OCI-LY7 (cell line): ENCODE results near the gene ABCC8. TPM values are rescaled to one million over a fixed set of nuclear protein-coding genes. Genes with fewer than 3 reads are reported as not detected.

Source experiments
- BruUV-seq: library from RNA; stranded (reverse); fragments of 400-500 nt; replicated peaks from 2 replicates; lab custom pipeline; 2021; lab: Mats Ljungman, UMichigan
- CTCF ChIA-PET: fragments of 300-600 bp; sonication (Branson Sonifier 250); formaldehyde crosslinking; loops from one replicate; lab custom pipeline; 2022; ENCODE audit warnings: antibody characterized with exemption; ENCODE audit not compliant: unreplicated experiment; lab: Charles Lee
- POLR2A ChIA-PET: fragments of 300-600 bp; sonication (Branson Sonifier 250); formaldehyde crosslinking; loops from one replicate; lab custom pipeline; 2022; ENCODE audit warnings: antibody characterized with exemption; lab: Charles Lee
- DNase-seq: peaks from one replicate; pipeline ENCODE4 v3.0.0-alpha.2; 2015; ENCODE audit warnings: low spot score
- H2AFZ ChIP-seq: fragments of 200-600 bp; sonication (generic), shearing (Covaris generic); 2 replicates; pipeline ENCODE4 v1.6.1; 2014; ENCODE audit warnings: mild to moderate bottlenecking, antibody characterized with exemption, low read length, moderate library complexity
- H3K27ac ChIP-seq: fragments of 200-600 bp; sonication (generic); 2 replicates; pipeline ENCODE4 v1.5.1; 2014; ENCODE audit warnings: mixed run types, low read depth, mild to moderate bottlenecking, moderate library complexity, low read length, inconsistent platforms; ENCODE audit not compliant: poor library complexity, severe bottlenecking
- H3K36me3 ChIP-seq: fragments of 200-600 bp; sonication (generic); 2 replicates; pipeline ENCODE4 v1.6.1; 2014; ENCODE audit warnings: mild to moderate bottlenecking, antibody characterized with exemption, low read length, moderate library complexity, mixed read lengths; ENCODE audit not compliant: insufficient read depth
- H3K4me1 ChIP-seq: fragments of 200-600 bp; sonication (generic); 2 replicates; pipeline ENCODE4 v1.5.1; 2014; ENCODE audit warnings: mild to moderate bottlenecking, low read length; ENCODE audit not compliant: insufficient read depth, poor library complexity, severe bottlenecking
- H3K4me2 ChIP-seq: fragments of 200-600 bp; sonication (generic); 2 replicates; pipeline ENCODE4 v1.6.1; 2014; ENCODE audit warnings: mild to moderate bottlenecking, low read length
- H3K4me3 ChIP-seq: fragments of 200-600 bp; sonication (generic); 2 replicates; pipeline ENCODE4 v1.5.1; 2014; ENCODE audit warnings: mild to moderate bottlenecking, low read depth, low read length; ENCODE audit not compliant: poor library complexity, severe bottlenecking
- H3K79me2 ChIP-seq: fragments of 200-600 bp; sonication (generic); 2 replicates; pipeline ENCODE4 v1.6.1; 2016; ENCODE audit warnings: low read depth, mild to moderate bottlenecking, low read length, moderate library complexity, mixed read lengths; ENCODE audit not compliant: insufficient read depth
- H3K9me2 ChIP-seq: fragments of 200-600 bp; sonication (generic); 2 replicates; pipeline ENCODE4 v1.6.1; 2016; ENCODE audit warnings: mild to moderate bottlenecking, low read length, mixed read lengths; ENCODE audit not compliant: insufficient read depth
- H3K9me3 ChIP-seq: fragments of 200-600 bp; sonication (generic); 2 replicates; pipeline ENCODE4 v1.6.1; 2014; ENCODE audit warnings: mild to moderate bottlenecking, mixed run types, low read length, mixed read lengths
- H4K20me1 ChIP-seq: fragments of 200-600 bp; sonication (generic); 2 replicates; pipeline ENCODE4 v1.6.1; 2014; ENCODE audit warnings: mild to moderate bottlenecking, antibody characterized with exemption, low read length, moderate library complexity, mixed read lengths; ENCODE audit not compliant: insufficient read depth
- EZH2phosphoT487 ChIP-seq: fragments of 200-600 bp; sonication (generic); IDR thresholded peaks from 2 replicates; pipeline ENCODE4 v1.6.1; 2018; ENCODE audit warnings: low read depth, borderline replicate concordance, mild to moderate bottlenecking, mixed run types, antibody characterized with exemption, low read length, moderate library complexity, mixed read lengths
- intact Hi-C: fragments of 100-400 bp; cut with micrococcal nuclease; formaldehyde crosslinking; loops from one replicate; pipeline ENCODE4 v1.10.0; 2022; ENCODE audit not compliant: unreplicated experiment
- total RNA-seq, 2 experiments: library from RNA; depleted of rRNA in 1 of 2; stranded (reverse); fragments of >200 nt in 1 of 2; shearing (Covaris generic) in 1 of 2; gene quantifications; 2 replicates each; pipeline ENCODE4 v1.2.3, GENCODE V29; 2014 to 2022
- TF ChIP-seq, protein P1 (sequence below): fragments of 200-600 bp; sonication (generic); conservative IDR thresholded peaks from 2 replicates; pipeline ENCODE4 v1.5.1; 2014; ENCODE audit warnings: mild to moderate bottlenecking, antibody characterized with exemption, low read length, moderate library complexity, mixed read lengths

Gene ABCC8
- total RNA-seq, 2 experiments from 2014 or later = not detected

DNA sequence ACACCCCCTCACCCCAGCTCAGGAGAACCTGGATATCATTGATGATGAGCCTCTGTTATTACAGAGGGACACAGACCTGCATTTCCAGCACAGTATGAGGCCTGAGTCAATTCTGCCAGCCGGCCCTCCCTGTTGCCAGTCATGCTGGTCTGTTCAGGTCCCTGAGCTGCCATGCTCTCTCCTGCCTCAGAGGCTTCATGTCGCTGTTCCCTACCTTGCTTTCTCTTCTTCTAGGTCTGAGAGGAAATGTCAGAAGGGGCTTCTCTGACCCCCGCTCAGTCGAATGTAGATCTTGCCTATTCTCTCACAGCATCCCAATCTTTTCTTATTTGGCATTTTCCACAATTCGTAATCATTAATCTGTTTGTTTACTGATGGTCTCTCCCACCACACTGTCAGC lies 21.8 kb upstream of the ABCC8 start:
- H3K36me3 ChIP-seq = no peaks in the 10 kb centered on the region
- DNase-seq = no peak
- BruUV-seq = no TSS peak

DNA sequence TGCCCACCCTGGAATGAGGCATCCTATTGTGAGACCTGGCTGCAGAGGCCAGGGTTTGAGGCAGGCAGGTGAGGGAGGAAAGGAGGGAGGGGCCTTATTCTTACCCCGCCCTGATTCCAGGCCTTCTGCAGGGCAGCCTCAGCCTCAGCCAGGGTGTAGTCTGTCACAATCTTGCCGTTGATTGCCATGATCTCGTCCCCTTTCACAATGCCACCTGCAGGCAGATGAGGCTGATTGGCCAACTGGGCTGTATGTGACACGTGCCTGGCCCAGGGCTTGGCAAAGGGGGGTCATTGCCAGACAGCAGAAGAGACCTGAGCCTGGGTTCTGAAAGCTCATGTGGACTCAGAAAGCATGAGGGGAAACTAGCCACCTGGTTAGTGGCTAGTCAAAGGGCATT lies 21.4 kb upstream of the ABCC8 start:
- CTCF ChIA-PET = interaction anchor here (1.0 kb wide), 1 partner anchor 31 kb away, joined by 3 read pairs; no protein-coding TSS in a partner anchor
- H3K9me3 ChIP-seq = no peaks in the 10 kb centered on the region
- no peak overlapping the region for H3K27ac ChIP-seq
- POLR2A ChIA-PET = interaction anchor here (0.8 kb wide), 1 partner anchor 222 kb away, joined by 3 read pairs; no protein-coding TSS in a partner anchor
- TF ChIP-seq, protein P1, sequence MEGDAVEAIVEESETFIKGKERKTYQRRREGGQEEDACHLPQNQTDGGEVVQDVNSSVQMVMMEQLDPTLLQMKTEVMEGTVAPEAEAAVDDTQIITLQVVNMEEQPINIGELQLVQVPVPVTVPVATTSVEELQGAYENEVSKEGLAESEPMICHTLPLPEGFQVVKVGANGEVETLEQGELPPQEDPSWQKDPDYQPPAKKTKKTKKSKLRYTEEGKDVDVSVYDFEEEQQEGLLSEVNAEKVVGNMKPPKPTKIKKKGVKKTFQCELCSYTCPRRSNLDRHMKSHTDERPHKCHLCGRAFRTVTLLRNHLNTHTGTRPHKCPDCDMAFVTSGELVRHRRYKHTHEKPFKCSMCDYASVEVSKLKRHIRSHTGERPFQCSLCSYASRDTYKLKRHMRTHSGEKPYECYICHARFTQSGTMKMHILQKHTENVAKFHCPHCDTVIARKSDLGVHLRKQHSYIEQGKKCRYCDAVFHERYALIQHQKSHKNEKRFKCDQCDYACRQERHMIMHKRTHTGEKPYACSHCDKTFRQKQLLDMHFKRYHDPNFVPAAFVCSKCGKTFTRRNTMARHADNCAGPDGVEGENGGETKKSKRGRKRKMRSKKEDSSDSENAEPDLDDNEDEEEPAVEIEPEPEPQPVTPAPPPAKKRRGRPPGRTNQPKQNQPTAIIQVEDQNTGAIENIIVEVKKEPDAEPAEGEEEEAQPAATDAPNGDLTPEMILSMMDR = no peak
- no peaks in the 10 kb centered on the region for H3K4me1 ChIP-seq
- H3K9me2 ChIP-seq = no peaks in the 10 kb centered on the region
- intact Hi-C loops = no loop called here
- BruUV-seq = no TSS peak
- H3K36me3 ChIP-seq = no peaks in the 10 kb centered on the region
- H3K79me2 ChIP-seq = no peaks in the 10 kb centered on the region
- H4K20me1 ChIP-seq = no peaks in the 10 kb centered on the region
- no peak overlapping the region for H2AFZ ChIP-seq
- H3K4me2 ChIP-seq = no peak overlapping the region
- peak; percentile 31 for DNase-seq
- H3K4me3 ChIP-seq = no peak overlapping the region

More for the DNA sequence above, 21.8 kb upstream of the ABCC8 start:
- POLR2A ChIA-PET = interaction anchor here (0.8 kb wide), 1 partner anchor 223 kb away, joined by 3 read pairs; no protein-coding TSS in a partner anchor
- Histone ChIP-seq H3K27ac (no peak overlapping the region), H3K9me2 (no peaks in the 10 kb centered on the region), H3K4me1 (no peaks in the 10 kb centered on the region), H3K9me3 (no peaks in the 10 kb centered on the region), H3K79me2 (no peaks in the 10 kb centered on the region), H2AFZ (no peak overlapping the region), H3K4me3 (no peak overlapping the region), H3K4me2 (no peak overlapping the region), H4K20me1 (no peaks in the 10 kb centered on the region)
- CTCF ChIA-PET = interaction anchor here (1.0 kb wide), 1 partner anchor 32 kb away, joined by 3 read pairs; no protein-coding TSS in a partner anchor
- intact Hi-C loops = no loop called here
- TF ChIP-seq, protein P1 = no peak
- TF ChIP-seq EZH2phosphoT487 = no peak

DNA sequence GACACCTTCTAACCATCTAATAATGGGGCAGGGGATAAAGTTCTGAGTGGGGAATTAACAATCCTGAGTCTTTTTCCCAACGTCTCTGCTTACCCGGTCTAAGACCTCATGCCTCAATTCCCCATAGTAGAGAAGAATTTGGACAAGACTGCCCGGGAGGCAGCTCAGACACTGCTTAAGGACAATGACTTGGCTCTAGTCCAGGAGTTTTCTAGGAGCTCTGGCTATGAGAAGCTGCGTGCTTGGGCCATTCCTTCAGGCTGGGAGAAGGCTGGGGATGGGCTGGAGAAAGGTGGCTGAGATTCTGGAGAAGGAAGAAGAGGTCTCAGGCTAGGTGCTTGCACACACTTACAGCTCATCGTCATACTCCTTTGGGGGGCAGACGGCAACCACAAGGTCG lies 19.8 kb upstream of the ABCC8 start:
- ChIA-PET POLR2A (no interaction called here), CTCF (no interaction called here)
- Histone ChIP-seq H3K4me2 (no peak overlapping the region), H3K27ac (no peak overlapping the region), H3K9me3 (no peaks in the 10 kb centered on the region), H2AFZ (no peak overlapping the region), H4K20me1 (no peaks in the 10 kb centered on the region), H3K4me1 (no peaks in the 10 kb centered on the region), H3K36me3 (no peaks in the 10 kb centered on the region), H3K4me3 (no peak overlapping the region), H3K9me2 (no peaks in the 10 kb centered on the region), H3K79me2 (no peaks in the 10 kb centered on the region)
- intact Hi-C loops = no loop called here
- TF ChIP-seq EZH2phosphoT487 = no peak
- TF ChIP-seq, protein P1 = no peak
- no peak for DNase-seq
- BruUV-seq = no TSS peak
